ENCODE results near the gene CELA2A. TPM values are rescaled to one million over a fixed set of nuclear protein-coding genes. Genes with fewer than 3 reads are reported as not detected.
"Not testable (repeated sequence)": the region's sequence is repeated elsewhere in the genome, so short reads cannot be mapped to it uniquely, and the experiment has no call there.

The CELA2A gene
- total RNA-seq, 1 experiment from 2014 or later: not detected

GRCh38 chr1:15489052-15489736 is 32.7 kb downstream of the CELA2A start:
- no peak overlapping the region for H3K4me3 ChIP-seq (ENCODE audit: low read depth, low read length, poor library complexity, severe bottlenecking)
- H3K27ac ChIP-seq (ENCODE audit: low read depth, low read length, poor library complexity, severe bottlenecking): no peak overlapping the region
- ChIA-PET CTCF (no interaction called here), POLR2A (ENCODE audit: low non-redundant PET) (no interaction called here)
- BruUV-seq (replicated peaks): no TSS peak
- DNase-seq (ENCODE audit: low spot score): no peak
- no peaks in the 10 kb centered on the region for H3K9me3 ChIP-seq (ENCODE audit: low read depth, low read length, poor library complexity, severe bottlenecking)
- TF ChIP-seq CTCF (conservative IDR thresholded peaks at IDR 0.05; ENCODE audit: low read depth, low read length) (no peak), EZH2 (IDR thresholded peaks at IDR 0.05; ENCODE audit: borderline replicate concordance, low read depth, low read length, poor library complexity, severe bottlenecking) (no peak)
- H3K36me3 ChIP-seq (ENCODE audit: insufficient read depth, low read length, poor library complexity, severe bottlenecking): no peaks in the 10 kb centered on the region
- H3K4me1 ChIP-seq (ENCODE audit: insufficient read depth, low read length, poor library complexity, severe bottlenecking): no peaks in the 10 kb centered on the region
- no peaks in the 10 kb centered on the region for H3K27me3 ChIP-seq (replicated peaks; ENCODE audit: insufficient read depth, low read depth, low read length, poor library complexity)
- intact Hi-C loops (cut with micrococcal nuclease; ENCODE audit: unreplicated experiment): no loop called here

GRCh38 chr1:15491010-15491409 is 34.5 kb downstream of the CELA2A start:
- intact Hi-C loops (cut with micrococcal nuclease; ENCODE audit: unreplicated experiment); DNase-seq (ENCODE audit: low spot score); BruUV-seq (replicated peaks); H3K4me1 ChIP-seq (ENCODE audit: insufficient read depth, low read length, poor library complexity, severe bottlenecking); CTCF ChIA-PET; POLR2A ChIA-PET (ENCODE audit: low non-redundant PET); H3K27me3 ChIP-seq (replicated peaks; ENCODE audit: insufficient read depth, low read depth, low read length, poor library complexity); H3K4me3 ChIP-seq (ENCODE audit: low read depth, low read length, poor library complexity, severe bottlenecking); H3K27ac ChIP-seq (ENCODE audit: low read depth, low read length, poor library complexity, severe bottlenecking); H3K36me3 ChIP-seq (ENCODE audit: insufficient read depth, low read length, poor library complexity, severe bottlenecking); H3K9me3 ChIP-seq (ENCODE audit: low read depth, low read length, poor library complexity, severe bottlenecking): not testable (repeated sequence)

DNA sequence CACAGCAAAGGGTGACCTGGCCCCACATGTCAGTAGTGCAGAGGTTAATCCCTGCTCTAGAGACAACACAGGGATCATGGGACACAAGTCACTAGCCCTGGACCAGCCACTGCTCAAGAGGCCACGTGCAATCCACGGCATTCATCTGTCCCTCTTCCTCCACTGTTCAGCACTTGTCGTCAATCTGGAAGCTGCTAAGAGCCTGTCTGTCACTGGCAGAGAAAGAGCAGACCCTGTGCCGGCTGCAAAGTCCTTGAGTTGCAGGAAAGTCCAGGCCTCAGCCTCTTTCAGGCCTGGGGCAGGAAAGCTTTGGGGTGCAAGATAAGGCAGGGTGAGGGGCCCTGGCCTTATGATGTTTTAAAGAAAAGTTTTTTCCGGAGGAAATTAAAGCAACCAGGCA is 36.1 kb downstream of the CELA2A start:
- intact Hi-C loops (cut with micrococcal nuclease; ENCODE audit: unreplicated experiment): no loop called here
- H3K27ac ChIP-seq (ENCODE audit: low read depth, low read length, poor library complexity, severe bottlenecking): no peak overlapping the region
- POLR2A ChIA-PET (ENCODE audit: low non-redundant PET): no interaction called here
- H3K27me3 ChIP-seq (replicated peaks; ENCODE audit: insufficient read depth, low read depth, low read length, poor library complexity): no peaks in the 10 kb centered on the region
- DNase-seq (ENCODE audit: low spot score): no peak
- no peaks in the 10 kb centered on the region for H3K4me1 ChIP-seq (ENCODE audit: insufficient read depth, low read length, poor library complexity, severe bottlenecking)
- no peak overlapping the region for H3K4me3 ChIP-seq (ENCODE audit: low read depth, low read length, poor library complexity, severe bottlenecking)
- CTCF ChIA-PET: no interaction called here
- no peaks in the 10 kb centered on the region for H3K9me3 ChIP-seq (ENCODE audit: low read depth, low read length, poor library complexity, severe bottlenecking)
- BruUV-seq (replicated peaks): no TSS peak
- TF ChIP-seq CTCF (conservative IDR thresholded peaks at IDR 0.05; ENCODE audit: low read depth, low read length) (no peak), EZH2 (IDR thresholded peaks at IDR 0.05; ENCODE audit: borderline replicate concordance, low read depth, low read length, poor library complexity, severe bottlenecking) (no peak)
- H3K36me3 ChIP-seq (ENCODE audit: insufficient read depth, low read length, poor library complexity, severe bottlenecking): no peaks in the 10 kb centered on the region

DNA sequence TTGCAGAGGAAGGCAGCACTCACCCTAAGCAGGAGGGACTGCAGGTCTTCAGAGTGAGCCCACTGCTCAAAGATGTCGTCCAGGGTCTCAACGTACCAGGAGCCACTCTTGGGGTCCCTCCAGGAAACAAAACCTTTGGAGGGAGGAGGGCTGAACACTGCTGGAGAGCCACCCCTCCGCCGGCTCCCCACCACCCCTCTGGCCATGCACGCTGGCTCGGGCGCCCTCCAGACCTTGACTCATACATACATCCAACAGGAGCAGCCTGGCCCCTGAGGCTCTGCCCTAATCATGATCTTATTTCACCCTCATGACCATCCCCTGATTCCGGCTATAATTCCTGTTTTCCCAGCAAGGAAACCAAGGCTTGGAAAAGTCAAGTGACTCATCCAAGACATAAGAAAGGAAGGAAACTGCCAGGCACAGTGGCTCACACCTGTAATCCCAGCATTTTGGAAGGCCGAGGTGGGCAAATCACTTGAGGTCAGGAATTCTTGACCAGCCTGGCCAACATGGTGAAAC is 37.4 kb downstream of the CELA2A start:
- no peak overlapping the region for H3K4me3 ChIP-seq (ENCODE audit: low read depth, low read length, poor library complexity, severe bottlenecking)
- TF ChIP-seq EZH2 (IDR thresholded peaks at IDR 0.05; ENCODE audit: borderline replicate concordance, low read depth, low read length, poor library complexity, severe bottlenecking) (no peak), CTCF (conservative IDR thresholded peaks at IDR 0.05; ENCODE audit: low read depth, low read length) (no peak)
- H3K4me1 ChIP-seq (ENCODE audit: insufficient read depth, low read length, poor library complexity, severe bottlenecking): no peaks in the 10 kb centered on the region
- BruUV-seq (replicated peaks): no TSS peak
- DNase-seq (ENCODE audit: low spot score): no peak
- ChIA-PET POLR2A (ENCODE audit: low non-redundant PET) (no interaction called here), CTCF (no interaction called here)
- no peaks in the 10 kb centered on the region for H3K36me3 ChIP-seq (ENCODE audit: insufficient read depth, low read length, poor library complexity, severe bottlenecking)
- no peaks in the 10 kb centered on the region for H3K27me3 ChIP-seq (replicated peaks; ENCODE audit: insufficient read depth, low read depth, low read length, poor library complexity)
- H3K27ac ChIP-seq (ENCODE audit: low read depth, low read length, poor library complexity, severe bottlenecking): no peak overlapping the region
- H3K9me3 ChIP-seq (ENCODE audit: low read depth, low read length, poor library complexity, severe bottlenecking): no peaks in the 10 kb centered on the region
- intact Hi-C loops (cut with micrococcal nuclease; ENCODE audit: unreplicated experiment): no loop called here

Measured in A673 (cell line).